Measurements from ENCODE around the gene FNDC3A. TPM values are rescaled to one million over a fixed set of nuclear protein-coding genes. Genes with fewer than 3 reads are reported as not detected.

Gene FNDC3A
- total RNA-seq, 1 experiment from 2014 or later, result 15.6 TPM

DNA sequence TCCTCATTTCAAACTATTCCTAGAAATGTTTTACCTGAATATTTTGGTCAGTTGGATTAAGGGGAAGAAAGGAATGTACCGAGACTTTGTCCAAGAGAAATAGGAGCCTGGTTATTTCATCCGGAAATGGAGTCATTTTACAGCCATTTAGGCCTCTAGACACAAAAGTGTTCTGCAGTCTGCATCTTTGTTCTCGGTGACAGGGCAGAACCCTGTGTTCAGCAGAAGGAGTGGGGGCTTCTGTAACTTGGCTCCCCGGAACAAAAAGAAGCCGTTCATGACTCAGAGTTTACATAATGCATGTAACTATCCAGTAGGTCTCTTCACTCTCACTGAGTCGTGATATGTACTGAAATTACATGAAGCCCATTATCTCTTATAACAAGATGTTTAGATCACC, 21.6 kb upstream of the FNDC3A start:
- DNase-seq (peak; percentile 15), ATAC-seq (peak; percentile 47)
- no peaks in the 10 kb centered on the region for H3K9me3 ChIP-seq (ENCODE audit: low read length)
- no peak overlapping the region for H3K4me3 ChIP-seq (ENCODE audit: low read length)
- H3K4me1 ChIP-seq (ENCODE audit: insufficient read depth, low read length), result peaks cover 14% of the 10 kb centered on the region
- no peak overlapping the region for H3K27ac ChIP-seq (ENCODE audit: low read length)
- no peaks in the 10 kb centered on the region for H3K27me3 ChIP-seq (ENCODE audit: low read length)
- intact Hi-C loops (cut with micrococcal nuclease), result no loop called here
- no TSS peak for BruUV-seq (replicated peaks)
- CTCF ChIA-PET, result interaction anchor here (0.7 kb wide), 1 partner anchor 52 kb away, joined by 3 read pairs; no protein-coding TSS in a partner anchor
- no peaks in the 10 kb centered on the region for H4K20me1 ChIP-seq (ENCODE audit: low read length)
- no peaks in the 10 kb centered on the region for H3K9me2 ChIP-seq (replicated peaks; ENCODE audit: low read length)
- no peak overlapping the region for H3K4me2 ChIP-seq (ENCODE audit: low read length)
- no peaks in the 10 kb centered on the region for H3F3A ChIP-seq (ENCODE audit: low read length, unreplicated experiment)
- H3K9ac ChIP-seq (ENCODE audit: low read length), result no peak overlapping the region
- no peaks in the 10 kb centered on the region for H3K79me2 ChIP-seq (ENCODE audit: low read length)
- POLR2A ChIA-PET (ENCODE audit: unreplicated experiment), result no interaction called here
- no peaks in the 10 kb centered on the region for H3K36me3 ChIP-seq (ENCODE audit: low read depth, low read length)
- no peak for TF ChIP-seq EZH2phosphoT487 (IDR thresholded peaks at IDR 0.05; ENCODE audit: borderline replicate concordance, low read length)
- no peak overlapping the region for H2AFZ ChIP-seq (ENCODE audit: low read length)

GRCh38 chr13:48955536-48955935, 20.2 kb upstream of the FNDC3A start:
- Histone ChIP-seq H4K20me1 (ENCODE audit: low read length) (no peaks in the 10 kb centered on the region), H3K36me3 (ENCODE audit: low read depth, low read length) (no peaks in the 10 kb centered on the region), H3F3A (ENCODE audit: low read length, unreplicated experiment) (no peaks in the 10 kb centered on the region), H3K9me3 (ENCODE audit: low read length) (no peaks in the 10 kb centered on the region), H3K27ac (ENCODE audit: low read length) (no peak overlapping the region), H3K4me2 (ENCODE audit: low read length) (no peak overlapping the region), H2AFZ (ENCODE audit: low read length) (no peak overlapping the region), H3K4me3 (ENCODE audit: low read length) (no peak overlapping the region), H3K79me2 (ENCODE audit: low read length) (no peaks in the 10 kb centered on the region), H3K9ac (ENCODE audit: low read length) (no peak overlapping the region), H3K27me3 (ENCODE audit: low read length) (no peaks in the 10 kb centered on the region), H3K4me1 (ENCODE audit: insufficient read depth, low read length) (peaks cover 14% of the 10 kb centered on the region), H3K9me2 (replicated peaks; ENCODE audit: low read length) (no peaks in the 10 kb centered on the region)
- POLR2A ChIA-PET (ENCODE audit: unreplicated experiment), result no interaction called here
- DNase-seq (no peak), ATAC-seq (no peak)
- intact Hi-C loops (cut with micrococcal nuclease), result no loop called here
- no peak for TF ChIP-seq EZH2phosphoT487 (IDR thresholded peaks at IDR 0.05; ENCODE audit: borderline replicate concordance, low read length)
- BruUV-seq (replicated peaks), result no TSS peak
- CTCF ChIA-PET, result no interaction called here

- Histone ChIP-seq H3K27me3 (ENCODE audit: low read length) (no peaks in the 10 kb centered on the region), H3K79me2 (ENCODE audit: low read length) (no peaks in the 10 kb centered on the region), H3K9ac (ENCODE audit: low read length) (no peak overlapping the region), H3K36me3 (ENCODE audit: low read depth, low read length) (no peaks in the 10 kb centered on the region), H3F3A (ENCODE audit: low read length, unreplicated experiment) (no peaks in the 10 kb centered on the region), H3K4me1 (ENCODE audit: insufficient read depth, low read length) (peaks cover 17% of the 10 kb centered on the region), H3K27ac (ENCODE audit: low read length) (no peak overlapping the region), H3K4me2 (ENCODE audit: low read length) (no peak overlapping the region), H3K9me2 (replicated peaks; ENCODE audit: low read length) (no peaks in the 10 kb centered on the region), H3K9me3 (ENCODE audit: low read length) (no peaks in the 10 kb centered on the region), H2AFZ (ENCODE audit: low read length) (no peak overlapping the region), H4K20me1 (ENCODE audit: low read length) (no peaks in the 10 kb centered on the region), H3K4me3 (ENCODE audit: low read length) (no peak overlapping the region)
- ChIA-PET POLR2A (ENCODE audit: unreplicated experiment) (no interaction called here), CTCF (no interaction called here)
- TF ChIP-seq, protein P1, sequence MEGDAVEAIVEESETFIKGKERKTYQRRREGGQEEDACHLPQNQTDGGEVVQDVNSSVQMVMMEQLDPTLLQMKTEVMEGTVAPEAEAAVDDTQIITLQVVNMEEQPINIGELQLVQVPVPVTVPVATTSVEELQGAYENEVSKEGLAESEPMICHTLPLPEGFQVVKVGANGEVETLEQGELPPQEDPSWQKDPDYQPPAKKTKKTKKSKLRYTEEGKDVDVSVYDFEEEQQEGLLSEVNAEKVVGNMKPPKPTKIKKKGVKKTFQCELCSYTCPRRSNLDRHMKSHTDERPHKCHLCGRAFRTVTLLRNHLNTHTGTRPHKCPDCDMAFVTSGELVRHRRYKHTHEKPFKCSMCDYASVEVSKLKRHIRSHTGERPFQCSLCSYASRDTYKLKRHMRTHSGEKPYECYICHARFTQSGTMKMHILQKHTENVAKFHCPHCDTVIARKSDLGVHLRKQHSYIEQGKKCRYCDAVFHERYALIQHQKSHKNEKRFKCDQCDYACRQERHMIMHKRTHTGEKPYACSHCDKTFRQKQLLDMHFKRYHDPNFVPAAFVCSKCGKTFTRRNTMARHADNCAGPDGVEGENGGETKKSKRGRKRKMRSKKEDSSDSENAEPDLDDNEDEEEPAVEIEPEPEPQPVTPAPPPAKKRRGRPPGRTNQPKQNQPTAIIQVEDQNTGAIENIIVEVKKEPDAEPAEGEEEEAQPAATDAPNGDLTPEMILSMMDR (conservative IDR thresholded peaks at IDR 0.05; ENCODE audit: low read depth, low read length), result no peak
- TF ChIP-seq EZH2phosphoT487 (IDR thresholded peaks at IDR 0.05; ENCODE audit: borderline replicate concordance, low read length) (no peak), EZH2 (IDR thresholded peaks at IDR 0.05; ENCODE audit: low read length, unreplicated experiment) (no peak)
- intact Hi-C loops (cut with micrococcal nuclease), result no loop called here
- ATAC-seq (no peak), DNase-seq (no peak)
- no TSS peak for BruUV-seq (replicated peaks)
These were observed 14.3 kb upstream of the FNDC3A start for GRCh38 chr13:48961379-48961778.

- Histone ChIP-seq H3K36me3 (ENCODE audit: low read depth, low read length) (no peaks in the 10 kb centered on the region), H3K79me2 (ENCODE audit: low read length) (no peaks in the 10 kb centered on the region), H3K27me3 (ENCODE audit: low read length) (no peaks in the 10 kb centered on the region), H3K4me2 (ENCODE audit: low read length) (no peak overlapping the region), H4K20me1 (ENCODE audit: low read length) (no peaks in the 10 kb centered on the region), H3K27ac (ENCODE audit: low read length) (no peak overlapping the region), H3K4me3 (ENCODE audit: low read length) (no peak overlapping the region), H2AFZ (ENCODE audit: low read length) (no peak overlapping the region), H3K4me1 (ENCODE audit: insufficient read depth, low read length) (peaks cover 14% of the 10 kb centered on the region), H3K9ac (ENCODE audit: low read length) (no peak overlapping the region), H3F3A (ENCODE audit: low read length, unreplicated experiment) (no peaks in the 10 kb centered on the region), H3K9me3 (ENCODE audit: low read length) (no peaks in the 10 kb centered on the region), H3K9me2 (replicated peaks; ENCODE audit: low read length) (no peaks in the 10 kb centered on the region)
- ATAC-seq (peak; percentile 61; the same call in 1 of the 2 replicates), DNase-seq (peak; percentile 47)
- intact Hi-C loops (cut with micrococcal nuclease), result no loop called here
- BruUV-seq (replicated peaks), result no TSS peak
- TF ChIP-seq, protein P1 (conservative IDR thresholded peaks at IDR 0.05; ENCODE audit: low read depth, low read length), result no peak
- no peak for TF ChIP-seq EZH2phosphoT487 (IDR thresholded peaks at IDR 0.05; ENCODE audit: borderline replicate concordance, low read length)
- ChIA-PET POLR2A (ENCODE audit: unreplicated experiment) (no interaction called here), CTCF (no interaction called here)
These were observed 13.4 kb upstream of the FNDC3A start for GRCh38 chr13:48962281-48962680.
